ENCODE data around the gene GPR155.

Gene GPR155

GRCh38 chr2:174439950-174440349 lies 46.9 kb downstream of the GPR155 start:
- POLR2A ChIA-PET (ENCODE audit: low non-redundant PET), result no interaction called here
- TF ChIP-seq CTCF (conservative IDR thresholded peaks at IDR 0.05; ENCODE audit: low read depth), result no peak
- no peak overlapping the region for H3K27ac ChIP-seq
- CTCF ChIA-PET, result no interaction called here
- no peak for DNase-seq (ENCODE audit: low spot score)

GRCh38 chr2:174439323-174439722 lies 47.5 kb downstream of the GPR155 start:
- CTCF ChIA-PET, result no interaction called here
- H3K27ac ChIP-seq, result no peak overlapping the region
- DNase-seq (ENCODE audit: low spot score), result no peak
- no peak for TF ChIP-seq CTCF (conservative IDR thresholded peaks at IDR 0.05; ENCODE audit: low read depth)
- POLR2A ChIA-PET (ENCODE audit: low non-redundant PET), result no interaction called here

GRCh38 chr2:174438146-174438886 lies 48.5 kb downstream of the GPR155 start:
- no peak for DNase-seq (ENCODE audit: low spot score)
- TF ChIP-seq CTCF (conservative IDR thresholded peaks at IDR 0.05; ENCODE audit: low read depth), result no peak
- 0 out of 2 replicates have a peak overlapping the region, but pooled peaks have one; percentile 7 for H3K27ac ChIP-seq
- ChIA-PET POLR2A (ENCODE audit: low non-redundant PET) (no interaction called here), CTCF (interaction anchor here (0.6 to 1.2 kb wide), 2 partner anchors 25 to 32 kb away, joined by 5 to 6 read pairs; no protein-coding TSS in a partner anchor)

GRCh38 chr2:174436351-174436750 lies 50.5 kb downstream of the GPR155 start:
- ChIA-PET POLR2A (ENCODE audit: low non-redundant PET) (no interaction called here), CTCF (interaction anchor here (0.5 kb wide), 1 partner anchor 79 kb away, joined by 3 read pairs; no protein-coding TSS in a partner anchor)
- no peak for DNase-seq (ENCODE audit: low spot score)
- no peak overlapping the region for H3K27ac ChIP-seq
- no peak for TF ChIP-seq CTCF (conservative IDR thresholded peaks at IDR 0.05; ENCODE audit: low read depth)

- CTCF ChIA-PET, result no interaction called here
These were observed 54.9 kb downstream of the GPR155 start for GRCh38 chr2:174431902-174432301.

GRCh38 chr2:174430066-174430465 lies 56.8 kb downstream of the GPR155 start:
- TF ChIP-seq CTCF (conservative IDR thresholded peaks at IDR 0.05; ENCODE audit: low read depth), result no peak
- CTCF ChIA-PET, result no interaction called here

More at GRCh38 chr2:174431902-174432301, 54.9 kb downstream of the GPR155 start:
- no peak for DNase-seq (ENCODE audit: low spot score)
- POLR2A ChIA-PET (ENCODE audit: low non-redundant PET), result no interaction called here
- H3K27ac ChIP-seq, result no peak overlapping the region
- TF ChIP-seq CTCF (conservative IDR thresholded peaks at IDR 0.05; ENCODE audit: low read depth), result no peak

More at GRCh38 chr2:174430066-174430465, 56.8 kb downstream of the GPR155 start:
- no peak overlapping the region for H3K27ac ChIP-seq
- POLR2A ChIA-PET (ENCODE audit: low non-redundant PET), result no interaction called here
- no peak for DNase-seq (ENCODE audit: low spot score)

Measured in RWPE1 (cell line).